HG02763 (cell line): ENCODE data around the gene GSG1L.

ENCODE experiments used
- ATAC-seq: cut with Tn5 transposase; IDR thresholded peaks from one replicate; pipeline ENCODE4 v1.9.1; 2021; ENCODE audit warnings: mild to moderate bottlenecking, moderate library complexity; ENCODE audit not compliant: unreplicated experiment

Gene GSG1L

GRCh38 chr16:27764427-27764826 is 299.1 kb downstream of the GSG1L start:
- no peak for ATAC-seq

GRCh38 chr16:27762441-27762840 is 301.1 kb downstream of the GSG1L start:
- no peak for ATAC-seq

GRCh38 chr16:27761816-27762215 is 301.7 kb downstream of the GSG1L start:
- no peak for ATAC-seq

DNA sequence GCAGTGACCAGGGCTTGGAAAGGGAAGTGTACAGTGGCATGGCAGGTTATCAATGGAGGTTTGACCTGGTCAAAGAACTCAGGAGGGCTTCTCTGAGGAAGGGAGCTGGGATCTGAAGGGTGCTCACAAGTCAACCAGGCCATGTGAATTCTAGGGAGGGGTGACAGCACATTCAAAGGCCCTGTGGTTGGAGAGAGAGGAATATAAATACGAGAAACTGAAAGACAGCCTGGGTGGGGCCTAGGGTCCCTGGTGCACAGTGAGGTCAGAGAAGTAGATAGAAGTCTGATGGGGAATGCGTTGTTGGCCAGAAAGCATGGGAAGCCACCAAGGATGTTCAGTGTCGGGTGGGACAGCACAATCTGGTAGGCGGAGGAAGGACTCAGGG is 302.7 kb downstream of the GSG1L start:
- ATAC-seq: no peak

GRCh38 chr16:27759967-27760788 is 303.3 kb downstream of the GSG1L start:
- ATAC-seq: no peak

DNA sequence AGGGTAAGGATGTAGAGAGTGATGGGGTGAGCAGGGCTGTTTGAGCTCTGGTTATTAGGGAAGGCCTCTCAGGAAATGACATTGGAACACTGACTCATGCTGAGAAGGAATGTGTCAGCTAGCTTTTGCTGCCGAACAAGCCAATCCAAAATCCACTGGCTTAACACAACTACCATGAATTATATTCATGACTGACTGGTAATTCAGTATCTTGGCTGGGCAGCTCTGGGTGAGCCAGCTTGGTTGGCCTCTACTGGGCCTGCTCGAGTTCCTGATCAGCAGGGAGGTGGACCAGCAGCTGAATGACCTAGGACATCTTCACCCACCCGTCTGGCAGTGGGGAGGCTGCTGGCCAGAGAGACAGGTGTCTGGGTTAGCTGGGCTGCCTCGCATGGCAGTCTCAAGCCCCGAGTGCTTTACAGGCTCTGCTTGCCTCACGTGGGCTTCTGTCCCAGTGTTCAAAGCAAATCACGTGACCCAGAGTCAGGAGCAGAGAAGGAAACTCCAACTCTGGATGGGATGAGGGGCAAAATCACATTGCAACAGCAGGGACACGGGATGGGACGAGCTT is 304.1 kb downstream of the GSG1L start:
- ATAC-seq: no peak

DNA sequence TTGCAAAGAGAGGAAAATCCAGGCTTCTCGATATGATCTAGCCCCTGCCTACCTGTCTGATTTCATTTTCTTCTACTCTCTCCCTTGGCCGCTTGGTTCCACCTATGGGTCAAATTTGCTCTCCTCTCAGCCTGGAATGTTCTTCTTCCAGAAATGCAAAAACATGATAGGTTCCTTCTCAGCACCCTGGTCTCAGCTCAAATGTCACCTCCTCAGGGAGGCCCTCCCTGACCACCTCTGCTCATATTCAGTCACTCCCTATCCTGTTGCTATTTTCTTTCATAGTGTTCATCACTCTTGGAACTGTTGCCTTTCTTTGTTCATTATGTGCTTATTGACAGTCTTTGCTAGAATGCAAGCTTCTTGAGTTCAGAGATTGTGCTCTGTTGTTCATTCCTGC is 305.0 kb downstream of the GSG1L start:
- ATAC-seq: no peak

- no peak for ATAC-seq
Observed at GRCh38 chr16:27756206-27756970, 307.1 kb downstream of the GSG1L start.

- ATAC-seq: no peak
Observed at GRCh38 chr16:27754788-27755690, 308.5 kb downstream of the GSG1L start.

DNA sequence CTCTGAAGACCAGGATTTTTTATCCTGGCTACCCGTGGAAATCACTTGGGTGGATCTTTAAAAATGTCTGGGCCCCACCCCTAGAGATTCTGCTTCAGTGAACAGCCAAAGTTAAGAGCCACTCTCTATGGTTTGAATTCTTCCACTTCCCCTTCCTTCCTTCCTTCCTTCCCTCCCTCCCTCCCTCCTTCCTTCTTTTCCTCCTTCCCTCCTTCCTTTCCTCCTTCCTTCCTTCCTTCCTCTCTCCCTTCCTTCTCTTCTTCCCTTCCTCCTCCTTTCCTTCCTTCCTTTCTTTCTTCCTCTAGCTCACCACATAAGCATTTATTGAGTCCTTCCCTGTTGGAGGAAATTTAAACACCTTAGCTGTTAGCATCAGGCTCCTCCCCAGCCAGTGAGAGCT is 310.0 kb downstream of the GSG1L start:
- ATAC-seq: no peak

DNA sequence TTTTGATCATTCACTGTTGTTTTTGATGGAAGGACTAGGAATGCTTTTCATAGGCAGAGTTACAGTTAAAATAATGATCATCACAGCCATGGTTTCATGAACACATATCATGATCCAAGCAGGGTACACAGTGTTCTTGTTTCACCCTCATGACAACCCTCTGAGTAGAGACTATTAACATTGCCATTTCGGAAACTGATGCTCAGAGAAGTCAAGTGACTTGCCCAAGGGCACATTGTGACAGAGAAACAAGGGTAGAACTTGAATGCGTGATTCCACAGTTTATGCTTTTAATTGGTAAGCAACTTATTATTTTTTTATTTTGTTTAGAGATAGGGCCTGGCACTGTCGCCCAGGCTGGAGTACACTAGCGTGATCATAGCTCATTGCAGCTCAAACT is 311.3 kb downstream of the GSG1L start:
- ATAC-seq: no peak

DNA sequence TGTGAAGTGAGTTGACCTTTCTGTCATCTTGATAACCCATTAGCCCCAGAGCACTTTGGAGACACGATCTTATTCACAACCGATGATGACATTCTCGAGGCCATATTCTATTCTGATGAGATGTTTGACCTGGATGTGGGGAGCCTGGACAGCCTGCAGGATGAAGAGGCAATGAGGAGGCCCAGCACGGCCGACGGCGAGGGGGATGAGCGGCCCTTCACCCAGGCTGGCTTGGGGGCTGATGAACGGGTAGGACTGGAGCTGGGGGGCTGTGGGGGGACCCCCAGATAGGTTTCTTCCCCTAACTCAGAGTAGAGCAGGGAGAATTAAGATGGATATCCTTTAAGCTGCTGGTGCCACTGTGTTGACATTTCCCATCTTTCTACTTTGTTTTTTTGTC is 311.8 kb downstream of the GSG1L start:
- ATAC-seq: no peak

GRCh38 chr16:27751233-27751632 is 312.3 kb downstream of the GSG1L start:
- ATAC-seq: no peak

DNA sequence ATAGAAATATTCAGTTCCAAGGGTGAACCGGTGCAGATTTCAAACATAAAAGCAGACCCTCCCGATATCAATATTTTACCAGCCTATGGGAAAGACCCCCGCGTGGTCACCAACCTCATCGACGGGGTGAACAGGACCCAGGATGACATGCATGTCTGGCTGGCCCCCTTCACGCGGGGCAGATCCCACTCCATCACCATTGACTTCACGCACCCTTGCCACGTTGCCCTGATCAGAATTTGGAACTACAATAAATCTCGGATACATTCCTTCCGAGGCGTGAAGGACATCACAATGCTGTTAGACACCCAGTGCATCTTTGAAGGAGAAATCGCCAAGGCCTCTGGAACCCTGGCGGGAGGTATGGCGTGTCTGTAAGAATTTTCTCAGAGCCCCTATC is 313.6 kb downstream of the GSG1L start:
- ATAC-seq: no peak

- no peak for ATAC-seq
Observed at GRCh38 chr16:27749547-27749875, 314.0 kb downstream of the GSG1L start.

- ATAC-seq: no peak
Observed at GRCh38 chr16:27748868-27749546, 314.5 kb downstream of the GSG1L start.

DNA sequence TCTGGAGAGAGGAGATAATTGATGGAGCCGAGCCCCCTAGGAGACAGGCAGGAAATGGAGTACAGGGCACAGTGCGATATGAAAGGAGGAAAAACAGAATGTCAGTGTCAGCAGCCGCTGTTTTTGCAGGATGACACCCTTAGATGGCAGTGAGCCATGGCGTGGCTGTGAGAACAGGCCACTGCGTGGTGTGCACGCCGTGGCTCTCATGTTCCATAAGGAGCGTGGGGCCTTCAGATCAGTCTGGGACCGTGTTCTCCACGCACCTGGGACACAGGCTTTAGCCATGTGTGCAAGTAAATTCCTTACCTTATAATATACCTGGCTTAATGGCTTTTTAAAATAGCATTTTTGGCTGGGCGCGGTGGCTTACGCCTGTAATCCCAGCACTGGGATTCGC is 315.6 kb downstream of the GSG1L start:
- ATAC-seq: no peak

GRCh38 chr16:27746076-27746855 is 317.2 kb downstream of the GSG1L start:
- ATAC-seq: no peak

- no peak for ATAC-seq
Observed at GRCh38 chr16:27745348-27745747, 318.2 kb downstream of the GSG1L start.

GRCh38 chr16:27743963-27744362 is 319.6 kb downstream of the GSG1L start:
- no peak for ATAC-seq
